HEK293 (cell line): ENCODE measurements around the gene RSRC1.

Experiments
- CTCF ChIP-seq: fragments of 450-650 bp; formaldehyde crosslinking; IDR thresholded peaks from 2 replicates; pipeline ENCODE4 v1.5.1; 2016; ENCODE audit warnings: missing biosample characterization, missing genetic modification characterization
- HOXC10 ChIP-seq: sonication (generic); formaldehyde crosslinking; IDR thresholded peaks from 2 replicates; pipeline ENCODE4 v1.8.1; 2023; ENCODE audit warnings: mild to moderate bottlenecking, missing genetic modification reagents
- KLF8 ChIP-seq: fragments of 450-650 bp; formaldehyde crosslinking; IDR thresholded peaks from 2 replicates; pipeline ENCODE4 v1.5.1; 2016; ENCODE audit warnings: missing biosample characterization, missing genetic modification characterization
- PATZ1 ChIP-seq: fragments of 450-650 bp; formaldehyde crosslinking; IDR thresholded peaks from 2 replicates; pipeline ENCODE4 v1.5.1; 2016; ENCODE audit warnings: missing biosample characterization, missing genetic modification characterization
- ZNF10 ChIP-seq: fragments of 450-650 bp; formaldehyde crosslinking; IDR thresholded peaks from 2 replicates; pipeline ENCODE4 v1.5.1; 2017; ENCODE audit warnings: missing biosample characterization, missing genetic modification characterization
- ZNF174 ChIP-seq: fragments of 450-650 bp; formaldehyde crosslinking; IDR thresholded peaks from 2 replicates; pipeline ENCODE4 v1.5.0; 2017; ENCODE audit warnings: missing biosample characterization, mild to moderate bottlenecking, missing genetic modification characterization
- ZNF202 ChIP-seq: fragments of 450-650 bp; formaldehyde crosslinking; IDR thresholded peaks from 2 replicates; pipeline ENCODE4 v1.5.1; 2016; ENCODE audit warnings: missing biosample characterization, missing genetic modification characterization, borderline replicate concordance
- ZNF394 ChIP-seq: fragments of 450-650 bp; formaldehyde crosslinking; IDR thresholded peaks from 2 replicates; pipeline ENCODE4 v1.5.1; 2016; ENCODE audit warnings: missing biosample characterization, missing genetic modification characterization, mild to moderate bottlenecking, moderate library complexity, borderline replicate concordance
- ZNF433 ChIP-seq: fragments of 450-650 bp; formaldehyde crosslinking; IDR thresholded peaks from 2 replicates; pipeline ENCODE4 v1.5.1; 2016; ENCODE audit warnings: missing biosample characterization, missing genetic modification characterization, low read depth
- ZNF549 ChIP-seq: fragments of 450-650 bp; IDR thresholded peaks from 2 replicates; pipeline ENCODE4 v1.5.1; 2018; ENCODE audit warnings: missing biosample characterization, missing genetic modification characterization, mild to moderate bottlenecking, inconsistent platforms, moderate library complexity
- ZNF558 ChIP-seq: fragments of 450-650 bp; formaldehyde crosslinking; IDR thresholded peaks from 2 replicates; pipeline ENCODE4 v1.5.1; 2016; ENCODE audit warnings: missing biosample characterization, missing genetic modification characterization
- ZNF629 ChIP-seq: fragments of 450-650 bp; formaldehyde crosslinking; IDR thresholded peaks from 2 replicates; pipeline ENCODE4 v1.5.1; 2017; ENCODE audit warnings: missing biosample characterization, missing genetic modification characterization
- ZNF747 ChIP-seq: fragments of 450-650 bp; formaldehyde crosslinking; IDR thresholded peaks from 2 replicates; pipeline ENCODE4 v1.5.1; 2016; ENCODE audit warnings: missing biosample characterization, missing genetic modification characterization
- TF ChIP-seq, protein P1 (sequence below): fragments of 450-650 bp; formaldehyde crosslinking; IDR thresholded peaks from 2 replicates; pipeline ENCODE4 v1.5.1; 2016; ENCODE audit warnings: missing biosample characterization, missing genetic modification characterization, low read depth

DNA sequence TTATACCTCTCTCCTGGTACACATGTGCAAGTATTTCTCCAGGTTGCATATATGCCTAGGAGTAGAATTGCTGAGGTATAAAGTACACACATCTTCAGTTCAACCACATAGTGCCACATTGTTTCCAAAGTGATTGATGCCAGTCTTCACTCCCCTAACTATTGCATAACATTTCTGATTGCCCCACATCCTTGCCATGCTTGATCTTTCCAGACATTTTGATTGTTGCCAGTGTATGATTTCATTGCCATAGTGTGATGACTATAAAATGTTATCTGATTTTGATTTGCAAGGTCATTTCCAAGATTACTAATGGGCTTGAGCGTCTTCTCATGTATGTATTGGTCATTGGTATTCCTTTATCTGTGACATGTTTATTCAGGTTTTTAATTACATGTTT, 400.0 kb downstream of the RSRC1 start:
- TF ChIP-seq CTCF (no peak), ZNF10 (tag by site-specific recombination) (no peak), ZNF174 (tag by site-specific recombination) (no peak), ZNF549 (tag by site-specific recombination) (no peak), ZNF747 (tag by site-specific recombination) (no peak), ZNF202 (tag by site-specific recombination) (no peak), ZNF558 (tag by site-specific recombination) (no peak), ZNF433 (tag by site-specific recombination) (no peak), PATZ1 (no peak), HOXC10 (no peak), ZNF629 (no peak), ZNF394 (tag by site-specific recombination) (no peak), KLF8 (no peak)
- TF ChIP-seq, protein P1, sequence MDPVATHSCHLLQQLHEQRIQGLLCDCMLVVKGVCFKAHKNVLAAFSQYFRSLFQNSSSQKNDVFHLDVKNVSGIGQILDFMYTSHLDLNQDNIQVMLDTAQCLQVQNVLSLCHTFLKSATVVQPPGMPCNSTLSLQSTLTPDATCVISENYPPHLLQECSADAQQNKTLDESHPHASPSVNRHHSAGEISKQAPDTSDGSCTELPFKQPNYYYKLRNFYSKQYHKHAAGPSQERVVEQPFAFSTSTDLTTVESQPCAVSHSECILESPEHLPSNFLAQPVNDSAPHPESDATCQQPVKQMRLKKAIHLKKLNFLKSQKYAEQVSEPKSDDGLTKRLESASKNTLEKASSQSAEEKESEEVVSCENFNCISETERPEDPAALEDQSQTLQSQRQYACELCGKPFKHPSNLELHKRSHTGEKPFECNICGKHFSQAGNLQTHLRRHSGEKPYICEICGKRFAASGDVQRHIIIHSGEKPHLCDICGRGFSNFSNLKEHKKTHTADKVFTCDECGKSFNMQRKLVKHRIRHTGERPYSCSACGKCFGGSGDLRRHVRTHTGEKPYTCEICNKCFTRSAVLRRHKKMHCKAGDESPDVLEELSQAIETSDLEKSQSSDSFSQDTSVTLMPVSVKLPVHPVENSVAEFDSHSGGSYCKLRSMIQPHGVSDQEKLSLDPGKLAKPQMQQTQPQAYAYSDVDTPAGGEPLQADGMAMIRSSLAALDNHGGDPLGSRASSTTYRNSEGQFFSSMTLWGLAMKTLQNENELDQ (tag by site-specific recombination): no peak
